ENCODE data around the gene CNOT11. TPM values are rescaled to one million over a fixed set of nuclear protein-coding genes. Genes with fewer than 3 reads are reported as not detected.
A peak's percentile ranks its signal among the peaks of the same experiment; 100 is the strongest.
"Not testable (repeated sequence)": the region's sequence is repeated elsewhere in the genome, so short reads cannot be mapped to it uniquely, and the experiment has no call there.

Gene CNOT11
- total RNA-seq (63.8 TPM), polyA plus RNA-seq (10 to 100 TPM; 68.6 to 76.2 (median 69.4) TPM)

DNA sequence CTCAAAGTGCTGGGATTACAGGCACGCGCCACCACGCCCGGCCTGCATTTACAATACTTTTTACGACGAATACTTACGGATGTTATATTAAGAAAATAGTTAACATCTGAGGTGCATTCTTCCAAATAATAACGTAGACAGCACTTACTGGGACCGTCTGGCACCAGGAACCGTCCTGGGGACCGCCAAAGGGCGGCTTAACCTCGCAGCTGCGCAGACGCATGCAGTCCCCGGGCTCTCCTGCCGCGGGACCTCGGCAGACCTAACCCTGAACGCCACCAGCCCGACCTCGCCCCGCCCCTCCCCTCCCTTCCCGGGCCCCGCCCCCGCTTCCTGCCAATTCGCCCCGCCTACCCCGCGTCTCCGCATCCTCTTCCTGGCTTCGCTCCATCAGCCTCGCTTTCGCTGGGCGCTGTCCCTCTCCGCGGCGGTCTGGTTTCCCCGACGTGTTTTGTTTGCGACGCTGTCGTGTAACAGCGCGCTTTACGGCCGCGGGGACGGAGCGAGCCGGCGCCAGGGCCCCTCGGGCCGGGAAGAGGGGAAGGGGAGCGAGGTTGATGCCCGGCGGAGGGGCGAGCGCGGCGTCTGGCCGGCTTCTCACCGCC is at the start of gene CNOT11:
Gene CNOT11, plus strand, starts transcription at position 479 of the 605 bp plus-strand sequence. Its CDS starts 79 bp downstream, at position 558.
- Histone ChIP-seq H3K27ac (ENCODE audit: insufficient read depth, low read length, poor library complexity, severe bottlenecking) (peak within 1 kb of the TSS; percentile 99), H3K36me3 (ENCODE audit: control insufficient read depth, insufficient read depth, low read length) (no peaks in the 10 kb centered on the region), H3K9me3 (ENCODE audit: control insufficient read depth in 2 of 2, low read length in 2 of 2) (no peaks in the 10 kb centered on the region), H3K4me3 (ENCODE audit: low read depth, low read length) (peak within 1 kb of the TSS; percentile 95), H3K4me1 (ENCODE audit: control insufficient read depth, insufficient read depth, low read length, poor library complexity, severe bottlenecking) (peaks cover 43% of the 10 kb centered on the region), H3K27me3 (ENCODE audit: control insufficient read depth, insufficient read depth, low read length) (no peaks in the 10 kb centered on the region)
- DNase-seq (peak; percentile 98 to 99 (median 99)), ATAC-seq (ENCODE audit: low read depth in 2 of 2) (peak; percentile 78 to 83)
- H3K27me3 Mint-ChIP-seq: no peaks in the 10 kb centered on the region
- H3K4me3 Mint-ChIP-seq: peak within 1 kb of the TSS; percentile 95 to 99 (median 98)
- peaks cover 16 to 53% (median 35%) of the 10 kb centered on the region in 4 donors for H3K4me1 Mint-ChIP-seq
- peaks cover 0 to 2% (median 0%) of the 10 kb centered on the region in 7 donors for H3K9me3 Mint-ChIP-seq
- H3K27ac Mint-ChIP-seq: peak within 1 kb of the TSS; percentile 93 to 96 (median 95)
- H3K36me3 Mint-ChIP-seq: peaks cover 17% of the 10 kb centered on the region

DNA sequence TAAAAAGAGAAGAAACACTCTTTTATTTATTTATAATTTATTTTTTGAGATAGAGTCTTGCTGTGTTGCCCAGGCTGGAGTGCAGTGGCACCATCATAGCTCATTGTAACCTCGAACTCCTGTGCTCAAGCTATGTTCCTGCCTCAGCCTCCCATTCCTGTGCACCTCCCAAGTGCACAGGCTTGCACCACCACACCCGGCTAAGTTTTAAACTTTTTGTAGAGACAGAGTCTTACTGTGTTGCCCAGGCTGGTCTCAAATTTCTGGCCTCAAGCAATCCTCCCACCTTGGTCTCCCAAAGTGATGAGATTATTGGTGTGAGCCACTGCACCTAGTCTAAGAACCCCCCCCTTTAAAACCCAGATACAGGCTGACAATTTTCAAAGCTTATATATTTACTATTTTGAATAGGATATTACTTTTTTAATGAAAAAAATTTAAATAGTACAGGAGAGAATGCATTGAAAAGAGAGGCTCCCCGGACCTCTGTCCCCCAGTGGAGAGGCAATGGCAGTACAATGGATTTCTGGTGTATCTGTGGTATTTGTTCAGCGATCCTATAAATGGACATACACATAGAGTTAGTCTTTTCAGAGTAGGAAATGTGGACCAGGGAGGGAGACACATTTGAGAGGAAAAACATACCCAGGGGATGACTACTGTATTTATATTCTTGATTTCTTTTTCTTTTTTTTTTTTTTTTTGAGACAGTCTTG is 48.1 kb upstream of the CNOT11 start:
- DNase-seq (peak in 1 of 3 donors; percentile 6), ATAC-seq (ENCODE audit: low read depth in 2 of 2) (no peak)
- H3K9me3 Mint-ChIP-seq: peaks cover 0 to 8% (median under 1%) of the 10 kb centered on the region in 7 donors
- Histone ChIP-seq H3K4me1 (ENCODE audit: control insufficient read depth, insufficient read depth, low read length, poor library complexity, severe bottlenecking) (no peaks in the 10 kb centered on the region), H3K9me3 (ENCODE audit: control insufficient read depth in 2 of 2, low read length in 2 of 2) (no peaks in the 10 kb centered on the region), H3K36me3 (ENCODE audit: control insufficient read depth, insufficient read depth, low read length) (no peaks in the 10 kb centered on the region), H3K4me3 (ENCODE audit: low read depth, low read length) (no peak overlapping the region), H3K27me3 (ENCODE audit: control insufficient read depth, insufficient read depth, low read length) (no peaks in the 10 kb centered on the region), H3K27ac (ENCODE audit: insufficient read depth, low read length, poor library complexity, severe bottlenecking) (no peak overlapping the region)
- H3K4me1 Mint-ChIP-seq: peaks cover 7 to 14% (median 10%) of the 10 kb centered on the region in 4 donors
- H3K27me3 Mint-ChIP-seq: peaks cover 7% of the 10 kb centered on the region
- peak overlapping the region; percentile 82 to 86 (median 85) for H3K27ac Mint-ChIP-seq
- H3K4me3 Mint-ChIP-seq: peak overlapping the region in 2 of 4 donors; percentile 37 to 78
- no peaks in the 10 kb centered on the region for H3K36me3 Mint-ChIP-seq

DNA sequence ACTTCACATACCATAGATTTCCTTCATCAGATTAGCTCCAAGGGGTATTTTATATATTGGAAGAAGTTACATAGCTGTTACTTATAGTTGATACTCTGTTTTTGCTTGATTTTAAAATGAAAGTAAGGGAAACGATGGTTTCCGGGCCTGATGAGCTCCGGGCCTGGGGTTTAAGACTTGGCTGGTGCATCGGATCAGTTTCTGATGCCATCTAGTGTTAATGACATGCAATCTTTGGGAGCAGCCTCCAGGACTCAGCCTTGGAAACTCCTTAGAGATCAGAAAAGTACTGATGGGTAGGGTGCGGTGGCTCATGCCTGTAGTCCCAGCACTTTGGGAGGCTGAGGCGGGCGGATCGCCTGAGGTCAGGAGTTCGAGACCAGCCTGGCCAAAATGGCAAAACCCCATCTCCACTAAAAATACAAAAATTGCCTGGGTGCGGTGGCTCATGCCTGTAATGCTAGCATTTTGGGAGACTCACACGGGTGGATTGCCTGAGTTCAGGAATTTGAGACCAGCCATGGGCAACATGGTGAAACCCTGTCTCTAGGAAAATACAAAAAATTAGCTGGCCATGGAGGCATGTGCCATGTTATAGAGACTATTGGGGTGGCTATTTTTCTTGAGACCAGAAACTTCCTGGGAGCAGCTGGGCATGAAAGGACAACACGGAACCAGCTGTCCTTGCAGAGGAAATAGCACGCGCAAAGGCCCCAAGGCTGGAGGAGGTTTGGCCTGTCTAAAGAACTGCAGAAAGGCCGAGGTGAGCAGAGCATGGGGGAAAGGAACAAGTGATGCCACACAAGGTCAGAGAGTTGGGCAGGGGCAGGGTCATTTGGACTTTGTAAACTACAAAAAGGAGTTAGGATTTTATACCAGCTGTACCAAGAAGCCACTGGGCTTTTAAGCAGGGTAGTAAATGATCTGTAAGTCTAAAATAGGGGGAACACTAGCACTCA is 46.9 kb upstream of the CNOT11 start:
- no peaks in the 10 kb centered on the region for H3K36me3 ChIP-seq (ENCODE audit: control insufficient read depth, insufficient read depth, low read length)
- peaks cover 4% of the 10 kb centered on the region for H3K27me3 Mint-ChIP-seq
- no peaks in the 10 kb centered on the region for H3K27me3 ChIP-seq (ENCODE audit: control insufficient read depth, insufficient read depth, low read length)
- H3K27ac Mint-ChIP-seq: peak overlapping the region; percentile 82 to 86 (median 85)
- ATAC-seq (ENCODE audit: low read depth in 2 of 2) (peak; percentile 79 to 88), DNase-seq (peak; percentile 8 to 85 (median 63))
- peaks cover 9 to 14% (median 12%) of the 10 kb centered on the region in 4 donors for H3K4me1 Mint-ChIP-seq
- peak overlapping the region; percentile 25 to 78 (median 70) for H3K4me3 Mint-ChIP-seq
- H3K9me3 Mint-ChIP-seq: peaks cover 0 to 14% (median 2%) of the 10 kb centered on the region in 7 donors
- H3K36me3 Mint-ChIP-seq: no peaks in the 10 kb centered on the region
- peak overlapping the region; percentile 68 for H3K4me3 ChIP-seq (ENCODE audit: low read depth, low read length)
- H3K9me3 ChIP-seq (ENCODE audit: control insufficient read depth in 2 of 2, low read length in 2 of 2): no peaks in the 10 kb centered on the region
- H3K4me1 ChIP-seq (ENCODE audit: control insufficient read depth, insufficient read depth, low read length, poor library complexity, severe bottlenecking): no peaks in the 10 kb centered on the region
- no peak overlapping the region for H3K27ac ChIP-seq (ENCODE audit: insufficient read depth, low read length, poor library complexity, severe bottlenecking)

DNA sequence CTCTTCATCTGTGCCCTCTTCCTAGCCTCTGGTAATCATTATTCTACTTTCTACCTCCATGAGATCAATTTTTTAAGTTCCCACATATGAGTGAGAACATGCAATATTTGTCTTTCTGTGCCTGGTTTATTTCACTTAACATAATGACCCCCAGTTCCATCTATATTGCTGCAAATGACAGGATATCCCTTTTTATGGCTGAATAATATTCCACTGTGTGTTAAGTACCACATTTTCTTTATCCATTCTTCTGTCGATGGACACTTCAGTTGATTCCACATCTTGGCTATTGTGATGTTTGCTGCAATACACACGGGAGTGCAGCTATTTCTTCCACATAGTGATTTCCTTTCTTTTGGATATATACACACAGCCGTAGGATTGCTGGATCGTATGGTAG is 43.9 kb upstream of the CNOT11 start:
- Histone ChIP-seq H3K4me3 (ENCODE audit: low read depth, low read length) (no peak overlapping the region), H3K27me3 (ENCODE audit: control insufficient read depth, insufficient read depth, low read length) (no peaks in the 10 kb centered on the region), H3K36me3 (ENCODE audit: control insufficient read depth, insufficient read depth, low read length) (no peaks in the 10 kb centered on the region), H3K9me3 (ENCODE audit: control insufficient read depth in 2 of 2, low read length in 2 of 2) (no peaks in the 10 kb centered on the region), H3K4me1 (ENCODE audit: control insufficient read depth, insufficient read depth, low read length, poor library complexity, severe bottlenecking) (no peaks in the 10 kb centered on the region), H3K27ac (ENCODE audit: insufficient read depth, low read length, poor library complexity, severe bottlenecking) (no peak overlapping the region)
- peaks cover 9 to 14% (median 12%) of the 10 kb centered on the region in 4 donors for H3K4me1 Mint-ChIP-seq
- H3K27ac Mint-ChIP-seq: no peak overlapping the region
- H3K9me3 Mint-ChIP-seq: peaks cover 0 to 16% (median 3%) of the 10 kb centered on the region in 7 donors
- H3K27me3 Mint-ChIP-seq: peaks cover 5% of the 10 kb centered on the region
- ATAC-seq (ENCODE audit: low read depth in 2 of 2): no peak
- H3K4me3 Mint-ChIP-seq: no peak overlapping the region
- DNase-seq: no peak
- H3K36me3 Mint-ChIP-seq: no peaks in the 10 kb centered on the region

DNA sequence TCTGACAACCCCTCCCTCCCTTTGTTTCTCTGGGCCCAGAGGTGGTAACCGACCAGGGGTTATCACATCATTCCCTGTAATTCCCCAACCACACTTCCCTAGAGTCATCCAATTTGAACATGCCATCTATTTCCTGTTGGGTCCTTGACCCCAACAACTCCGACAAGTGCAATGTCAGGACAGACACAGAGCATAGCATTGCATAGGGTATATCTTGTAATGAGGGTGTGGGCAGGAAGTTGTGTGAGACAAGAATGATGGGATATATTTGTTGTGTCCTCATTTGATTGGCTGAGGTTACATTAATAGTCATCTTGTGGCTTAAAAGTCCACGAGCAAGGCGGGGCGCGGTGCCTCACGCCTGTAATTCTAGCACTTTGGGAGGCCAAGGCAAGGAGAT is 33.4 kb upstream of the CNOT11 start:
- Mint-ChIP-seq H3K27me3 (peaks cover 13% of the 10 kb centered on the region), H3K27ac (peak overlapping the region in 1 of 3 donors; percentile 5), H3K9me3 (peaks cover 0 to 6% (median under 1%) of the 10 kb centered on the region in 7 donors), H3K4me1 (peaks cover 0 to 13% (median 9%) of the 10 kb centered on the region in 4 donors), H3K4me3 (peak overlapping the region in 1 of 4 donors; percentile 90), H3K36me3 (peaks cover 6% of the 10 kb centered on the region)
- H3K36me3 ChIP-seq (ENCODE audit: control insufficient read depth, insufficient read depth, low read length): no peaks in the 10 kb centered on the region
- no peak overlapping the region for H3K27ac ChIP-seq (ENCODE audit: insufficient read depth, low read length, poor library complexity, severe bottlenecking)
- DNase-seq (no peak), ATAC-seq (ENCODE audit: low read depth in 2 of 2) (no peak)
- H3K4me1 ChIP-seq (ENCODE audit: control insufficient read depth, insufficient read depth, low read length, poor library complexity, severe bottlenecking): peaks cover 12% of the 10 kb centered on the region
- no peaks in the 10 kb centered on the region for H3K27me3 ChIP-seq (ENCODE audit: control insufficient read depth, insufficient read depth, low read length)
- H3K9me3 ChIP-seq (ENCODE audit: control insufficient read depth in 2 of 2, low read length in 2 of 2): no peaks in the 10 kb centered on the region
- no peak overlapping the region for H3K4me3 ChIP-seq (ENCODE audit: low read depth, low read length)

DNA sequence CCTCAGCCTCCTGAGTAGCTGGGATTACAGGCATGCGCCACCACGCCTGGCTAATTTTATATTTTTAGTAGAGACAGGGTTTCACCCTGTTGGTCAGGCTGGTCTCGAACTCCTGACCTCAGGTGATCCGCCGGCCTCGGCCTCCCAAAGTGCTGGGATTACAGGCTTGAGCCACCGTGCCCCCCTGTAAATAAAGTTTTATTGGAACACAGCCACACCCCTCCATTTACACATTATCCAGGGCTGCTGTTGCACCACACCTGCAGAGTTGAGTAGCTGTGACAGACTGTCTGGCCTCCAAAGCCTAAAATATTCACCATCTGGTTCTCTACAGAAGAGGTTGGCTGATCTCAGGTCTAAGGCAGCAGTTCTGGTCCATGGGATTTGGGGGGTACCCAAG is 32.6 kb upstream of the CNOT11 start:
- not testable (repeated sequence) for DNase-seq; H3K36me3 Mint-ChIP-seq; ATAC-seq (ENCODE audit: low read depth in 2 of 2); H3K9me3 Mint-ChIP-seq; H3K27me3 ChIP-seq (ENCODE audit: control insufficient read depth, insufficient read depth, low read length); H3K27ac Mint-ChIP-seq; H3K36me3 ChIP-seq (ENCODE audit: control insufficient read depth, insufficient read depth, low read length); H3K27me3 Mint-ChIP-seq; H3K9me3 ChIP-seq (ENCODE audit: control insufficient read depth in 2 of 2, low read length in 2 of 2); H3K27ac ChIP-seq (ENCODE audit: insufficient read depth, low read length, poor library complexity, severe bottlenecking); H3K4me3 Mint-ChIP-seq; H3K4me3 ChIP-seq (ENCODE audit: low read depth, low read length)
- peaks cover 12% of the 10 kb centered on the region for H3K4me1 ChIP-seq (ENCODE audit: control insufficient read depth, insufficient read depth, low read length, poor library complexity, severe bottlenecking)
- H3K4me1 Mint-ChIP-seq: peaks cover 0 to 17% (median 11%) of the 10 kb centered on the region in 4 donors

DNA sequence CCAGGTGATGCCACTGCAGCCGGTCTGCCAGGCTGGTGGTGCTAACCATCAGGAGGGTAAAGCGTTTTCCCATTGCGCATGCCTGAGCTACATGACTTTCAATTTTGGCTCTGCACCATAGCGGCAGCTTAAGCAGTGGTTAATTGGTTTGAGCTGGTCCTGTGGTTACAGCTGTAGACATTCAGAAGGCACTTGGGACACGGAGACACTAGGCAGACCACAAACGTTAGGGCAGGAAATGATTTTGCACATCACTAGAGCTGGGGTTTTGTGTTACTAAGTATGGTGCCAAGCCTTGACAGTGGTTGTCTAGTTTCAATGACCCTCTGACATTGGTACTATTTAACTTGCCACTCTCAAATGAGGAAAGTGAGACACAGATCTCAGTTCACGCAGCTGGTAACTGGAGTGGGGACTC is 28.9 kb upstream of the CNOT11 start:
- Histone ChIP-seq H3K4me3 (ENCODE audit: low read depth, low read length) (peak overlapping the region; percentile 17), H3K27ac (ENCODE audit: insufficient read depth, low read length, poor library complexity, severe bottlenecking) (no peak overlapping the region), H3K27me3 (ENCODE audit: control insufficient read depth, insufficient read depth, low read length) (no peaks in the 10 kb centered on the region), H3K9me3 (ENCODE audit: control insufficient read depth in 2 of 2, low read length in 2 of 2) (no peaks in the 10 kb centered on the region), H3K4me1 (ENCODE audit: control insufficient read depth, insufficient read depth, low read length, poor library complexity, severe bottlenecking) (peaks cover 12% of the 10 kb centered on the region), H3K36me3 (ENCODE audit: control insufficient read depth, insufficient read depth, low read length) (no peaks in the 10 kb centered on the region)
- Mint-ChIP-seq H3K36me3 (peaks cover 9% of the 10 kb centered on the region), H3K4me3 (peak overlapping the region in 3 of 4 donors; percentile 52 to 70 (median 67)), H3K9me3 (peaks cover 0 to 6% (median 3%) of the 10 kb centered on the region in 7 donors), H3K27ac (peak overlapping the region; percentile 83 to 90 (median 84)), H3K27me3 (no peaks in the 10 kb centered on the region), H3K4me1 (peaks cover 0 to 17% (median 11%) of the 10 kb centered on the region in 4 donors)
- ATAC-seq (ENCODE audit: low read depth in 2 of 2) (peak; percentile 93 to 96), DNase-seq (peak in 2 of 3 donors; percentile 41 to 89)

All from CD4-positive, CD25-positive, alpha-beta regulatory T cell (primary cell).